ENCODE results near the gene PCDH1.

- TF ChIP-seq CTCF (IDR thresholded peaks at IDR 0.05; ENCODE audit: extremely low read depth in 1 of 2, insufficient read depth in 1 of 2, low read depth in 1 of 2, low read length in 2 of 2) (no peak), POLR2AphosphoS5 (IDR thresholded peaks at IDR 0.05; ENCODE audit: insufficient read depth, low read depth, low read length) (no peak), POLR2A (IDR thresholded peaks at IDR 0.05; ENCODE audit: low read depth, low read length) (no peak), EZH2 (IDR thresholded peaks at IDR 0.05; ENCODE audit: borderline replicate concordance, low read depth, low read length, severe bottlenecking) (no peak), MAX (IDR thresholded peaks at IDR 0.05; ENCODE audit: insufficient read depth, insufficient read length) (no peak)
These were observed 42.1 kb downstream of the PCDH1 start for GRCh38 chr5:141835928-141836670.
